ENCODE results near the gene C20orf141. TPM values are rescaled to one million over a fixed set of nuclear protein-coding genes. Genes with fewer than 3 reads are reported as not detected.

Gene C20orf141
- total RNA-seq, 1 experiment from 2014 or later: not detected

DNA sequence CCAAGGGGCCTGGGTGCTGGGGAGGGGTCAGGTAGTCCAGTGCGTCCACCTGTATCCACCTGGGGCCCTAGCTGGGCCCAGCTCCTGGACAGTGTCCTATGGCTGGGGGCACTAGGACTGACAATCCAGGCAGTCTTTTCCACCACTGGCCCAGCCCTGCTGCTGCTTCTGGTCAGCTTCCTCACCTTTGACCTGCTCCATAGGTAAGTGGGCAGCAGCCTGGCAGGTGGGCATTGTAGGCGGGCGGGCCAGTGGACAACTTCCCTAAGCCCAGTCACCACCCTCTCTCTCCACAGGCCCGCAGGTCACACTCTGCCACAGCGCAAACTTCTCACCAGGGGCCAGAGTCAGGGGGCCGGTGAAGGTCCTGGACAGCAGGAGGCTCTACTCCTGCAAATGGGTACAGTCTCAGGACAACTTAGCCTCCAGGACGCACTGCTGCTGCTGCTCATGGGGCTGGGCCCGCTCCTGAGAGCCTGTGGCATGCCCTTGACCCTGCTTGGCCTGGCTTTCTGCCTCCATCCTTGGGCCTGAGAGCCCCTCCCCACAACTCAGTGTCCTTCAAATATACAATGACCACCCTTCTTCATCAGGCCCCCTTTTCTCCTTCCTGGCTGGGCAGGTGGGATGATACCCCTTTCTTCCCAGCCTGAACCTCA is 584 bp downstream of the C20orf141 start:
- no peak overlapping the region for H3K9ac ChIP-seq (ENCODE audit: extremely low read depth, insufficient read length, low read length)
- H3K27ac ChIP-seq (ENCODE audit: insufficient read length, low read depth, low read length): no peak overlapping the region

More for the DNA sequence above, 584 bp downstream of the C20orf141 start:
- Mint-ChIP-seq H3K4me1 (peaks cover 7% of the 10 kb centered on the region in 2 experiments), H3K4me3 (no peak overlapping the region), H3K36me3 (ENCODE audit: insufficient read depth in 1 of 3, low read depth in 3 of 3) (no peaks in the 10 kb centered on the region; a peak in 1 of 7 replicates), H3K9me3 (peaks cover 8 to 11% of the 10 kb centered on the region in 2 experiments; a peak in 4 of 5 replicates), H3K27ac (peak overlapping the region in 2 of 3 experiments; percentile 8 to 50; a peak in 1 of 7 replicates), H3K27me3 (ENCODE audit: low read depth) (peaks cover 27% of the 10 kb centered on the region)
- Histone ChIP-seq H4K20me1 (ENCODE audit: control insufficient read depth, insufficient read depth, insufficient read length) (no peaks in the 10 kb centered on the region), H2AK5ac (ENCODE audit: insufficient read length, low read length) (no peak overlapping the region), H3K27me3 (ENCODE audit: insufficient read depth, low read length) (no peaks in the 10 kb centered on the region; the same call in 1 of the 2 replicates), H3K18ac (ENCODE audit: insufficient read length, low read depth, low read length) (no peak overlapping the region), H4K5ac (ENCODE audit: insufficient read length, low read depth, low read length) (no peak overlapping the region), H2BK120ac (ENCODE audit: low read depth, low read length, poor library complexity, severe bottlenecking) (no peak overlapping the region), H3K9me3 (ENCODE audit: control insufficient read depth, low read depth, low read length) (no peaks in the 10 kb centered on the region), H3K79me2 (ENCODE audit: insufficient read depth, low read length) (no peaks in the 10 kb centered on the region), H4K8ac (replicated peaks; ENCODE audit: insufficient read length, low read depth, low read length) (no peak overlapping the region), H2BK5ac (ENCODE audit: insufficient read length, low read length) (no peak overlapping the region), H3K4ac (ENCODE audit: low read depth, low read length) (no peak overlapping the region), H3K79me1 (ENCODE audit: insufficient read depth, low read depth, low read length, poor library complexity, severe bottlenecking) (no peaks in the 10 kb centered on the region), H3K23me2 (ENCODE audit: insufficient read length, low read depth, low read length, poor library complexity, severe bottlenecking) (peaks cover 2% of the 10 kb centered on the region), H2AFZ (ENCODE audit: low read length) (no peak overlapping the region), H3T11ph (ENCODE audit: low read length) (no peak overlapping the region), H2BK12ac (ENCODE audit: insufficient read length, low read depth, low read length) (no peak overlapping the region), H2BK20ac (ENCODE audit: low read depth, low read length, poor library complexity, severe bottlenecking) (no peak overlapping the region), H3K14ac (ENCODE audit: insufficient read depth, low read length) (no peak overlapping the region), H3K4me1 (ENCODE audit: insufficient read depth, low read length) (no peaks in the 10 kb centered on the region), H4K91ac (ENCODE audit: insufficient read length, low read depth, low read length) (no peak overlapping the region), H2BK15ac (ENCODE audit: low read depth, low read length) (no peak overlapping the region), H3K56ac (ENCODE audit: insufficient read length, low read depth, low read length) (no peak overlapping the region), H3K4me2 (ENCODE audit: insufficient read depth, insufficient read length, low read length) (no peak overlapping the region), H3K23ac (ENCODE audit: insufficient read length, low read depth, low read length) (no peak overlapping the region)
- WGBS (ENCODE audit: extremely low coverage, insufficient read length, low lambda C conversion rate): no CpG with 5 or more reads among the region's 8 CpGs
- DNase-seq: no peak
- no peak for TF ChIP-seq CTCF (conservative IDR thresholded peaks at IDR 0.05)
